Measurements from ENCODE around the gene SERP2. TPM values are rescaled to one million over a fixed set of nuclear protein-coding genes. Genes with fewer than 3 reads are reported as not detected.
A peak's percentile ranks its signal among the peaks of the same experiment; 100 is the strongest.

The SERP2 gene
- total RNA-seq, 2 experiments from 2014 or later, result not detected

DNA sequence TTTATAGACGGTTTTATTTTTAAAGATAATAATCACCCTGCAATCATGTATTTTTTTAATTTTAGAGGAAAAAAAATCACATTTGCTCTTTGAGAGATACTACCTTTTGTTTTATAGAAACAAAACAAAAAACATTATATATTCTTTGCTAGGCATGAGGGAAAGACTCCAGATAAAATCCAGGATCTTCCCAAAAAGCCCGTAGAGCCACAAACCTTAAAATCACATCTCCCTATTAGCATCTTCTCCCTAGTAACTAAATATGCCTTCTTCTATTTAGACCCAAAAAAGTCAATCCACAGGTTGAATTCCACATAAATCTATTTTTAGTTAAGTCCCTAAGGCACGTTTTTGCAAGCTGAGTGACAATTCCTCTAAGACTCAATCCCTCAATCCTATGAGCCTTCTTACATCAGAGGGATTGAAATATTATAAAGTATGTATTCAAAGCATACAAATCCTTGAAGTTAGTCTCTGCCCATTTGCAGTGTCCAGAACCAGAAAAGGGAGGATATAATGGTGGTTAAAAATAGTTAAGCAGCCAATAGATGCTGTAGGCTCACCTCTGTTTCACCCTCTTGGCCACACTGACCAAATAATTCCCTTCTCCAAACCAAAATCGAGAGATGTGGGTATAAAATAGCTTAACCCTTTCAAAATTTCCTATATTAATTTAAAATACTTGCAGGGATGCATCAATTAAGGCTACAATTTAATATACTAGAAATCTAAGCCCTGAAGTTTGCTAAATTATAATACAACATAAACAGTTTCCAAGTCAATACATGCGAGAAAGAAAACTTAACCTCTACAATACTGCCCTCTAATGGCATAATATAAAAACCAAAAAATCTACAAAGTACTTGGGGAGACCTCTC lies 64.0 kb downstream of the SERP2 start:
- Mint-ChIP-seq H3K4me1 (peaks cover 20% of the 10 kb centered on the region), H3K4me3 (peak overlapping the region; percentile 70), H3K27me3 (peaks cover 44% of the 10 kb centered on the region), H3K9me3 (no peaks in the 10 kb centered on the region), H3K27ac (no peak overlapping the region), H3K36me3 (ENCODE audit: low read depth) (peaks cover 4% of the 10 kb centered on the region)
- POLR2A ChIA-PET, result interaction anchor here (0.7 kb wide), 1 partner anchor 374 kb away, joined by 3 read pairs; no protein-coding TSS in a partner anchor
- CTCF ChIA-PET, result interaction anchor here (2.4 kb wide), 1 partner anchor 247 kb away, joined by 7 read pairs; no protein-coding TSS in a partner anchor
- no peak for DNase-seq

GRCh38 chr13:44438234-44438579 lies 64.6 kb downstream of the SERP2 start:
- POLR2A ChIA-PET, result no interaction called here
- no peak for DNase-seq
- Mint-ChIP-seq H3K27ac (no peak overlapping the region), H3K9me3 (no peaks in the 10 kb centered on the region), H3K4me3 (no peak overlapping the region), H3K36me3 (ENCODE audit: low read depth) (peaks cover 4% of the 10 kb centered on the region), H3K27me3 (peaks cover 42% of the 10 kb centered on the region), H3K4me1 (peaks cover 20% of the 10 kb centered on the region)
- CTCF ChIA-PET, result interaction anchor here (0.7 to 2.4 kb wide), 2 partner anchors 247 to 1600 kb away, joined by 3 to 7 read pairs; no protein-coding TSS in a partner anchor

DNA sequence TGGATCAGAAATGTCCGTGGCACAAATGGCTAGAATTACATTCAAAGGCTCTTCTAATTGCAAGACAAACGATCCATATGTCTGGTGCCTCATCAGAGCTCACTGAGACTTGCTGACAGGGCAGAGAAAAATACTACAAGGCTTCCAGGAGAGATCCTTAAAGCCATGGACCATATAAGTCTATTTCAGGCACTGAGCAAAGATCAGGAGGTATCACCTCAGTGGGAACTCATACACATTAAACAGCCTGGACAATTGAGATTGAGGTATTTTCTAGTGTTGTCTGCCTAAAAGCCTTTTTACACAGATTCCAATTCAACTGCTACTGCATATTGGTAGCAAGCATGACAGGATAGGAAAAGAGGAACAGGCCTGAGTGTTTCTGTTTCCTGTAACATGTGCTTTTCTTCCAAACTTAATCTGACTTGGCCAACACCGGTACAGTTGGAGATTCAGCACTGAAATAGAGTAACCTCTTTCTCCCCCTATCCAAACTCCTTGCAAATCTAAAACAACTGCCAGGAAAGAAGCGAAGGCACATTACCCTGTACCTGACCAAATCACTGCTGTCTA lies 65.9 kb downstream of the SERP2 start:
- H3K27ac Mint-ChIP-seq, result no peak overlapping the region
- peaks cover 40% of the 10 kb centered on the region for H3K27me3 Mint-ChIP-seq
- CTCF ChIA-PET, result interaction anchor here (1.0 kb wide), 1 partner anchor 534 kb away, joined by 3 read pairs; no protein-coding TSS in a partner anchor
- no peaks in the 10 kb centered on the region for H3K9me3 Mint-ChIP-seq
- POLR2A ChIA-PET, result no interaction called here
- H3K4me1 Mint-ChIP-seq, result peaks cover 20% of the 10 kb centered on the region
- H3K36me3 Mint-ChIP-seq (ENCODE audit: low read depth), result peaks cover 2% of the 10 kb centered on the region
- no peak overlapping the region for H3K4me3 Mint-ChIP-seq
- no peak for DNase-seq

DNA sequence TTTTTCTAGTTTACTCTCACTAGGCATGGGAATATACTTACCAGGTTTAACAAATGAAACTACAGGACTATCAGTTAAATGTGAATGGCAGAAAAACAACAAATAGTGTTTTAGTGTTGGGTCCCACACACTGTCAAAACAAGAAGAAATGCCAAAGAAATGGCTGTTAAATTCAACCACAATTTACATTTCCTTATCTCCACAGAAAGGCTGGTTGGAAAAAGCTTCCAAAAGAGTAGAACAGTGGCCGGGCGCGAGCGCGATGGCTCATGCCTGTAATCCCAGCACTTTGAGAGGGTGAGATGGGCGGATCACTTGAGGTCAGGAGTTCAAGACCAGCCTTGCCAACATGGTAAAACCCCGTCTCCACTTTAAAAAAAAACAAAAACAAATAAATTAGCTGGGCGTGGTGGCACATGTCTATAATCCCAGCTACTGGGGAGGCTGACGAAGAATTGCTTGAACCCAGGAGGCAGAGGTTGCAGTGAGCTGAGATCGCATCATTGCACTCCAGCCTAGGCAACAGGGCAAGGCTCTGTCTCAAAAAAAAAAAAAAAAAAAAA lies 66.5 kb downstream of the SERP2 start:
- Mint-ChIP-seq H3K36me3 (ENCODE audit: low read depth) (no peaks in the 10 kb centered on the region), H3K27me3 (peaks cover 40% of the 10 kb centered on the region), H3K9me3 (no peaks in the 10 kb centered on the region), H3K27ac (no peak overlapping the region), H3K4me1 (peaks cover 17% of the 10 kb centered on the region), H3K4me3 (no peak overlapping the region)
- ChIA-PET CTCF (no interaction called here), POLR2A (no interaction called here)
- DNase-seq, result no peak

Other genes starting within 250 kb of the SERP2 start
- 10 to 100 TPM; 13.3 to 13.6 TPM for gene TSC22D1, start 202.5 kb downstream of the SERP2 start, total RNA-seq